ENCODE measurements around the gene ADORA2A. TPM values are rescaled to one million over a fixed set of nuclear protein-coding genes. Genes with fewer than 3 reads are reported as not detected.
"Not testable (repeated sequence)": the region's sequence is repeated elsewhere in the genome, so short reads cannot be mapped to it uniquely, and the experiment has no call there.

Gene ADORA2A
- total RNA-seq, 1 donor from 2014 or later = 10.4 TPM

DNA sequence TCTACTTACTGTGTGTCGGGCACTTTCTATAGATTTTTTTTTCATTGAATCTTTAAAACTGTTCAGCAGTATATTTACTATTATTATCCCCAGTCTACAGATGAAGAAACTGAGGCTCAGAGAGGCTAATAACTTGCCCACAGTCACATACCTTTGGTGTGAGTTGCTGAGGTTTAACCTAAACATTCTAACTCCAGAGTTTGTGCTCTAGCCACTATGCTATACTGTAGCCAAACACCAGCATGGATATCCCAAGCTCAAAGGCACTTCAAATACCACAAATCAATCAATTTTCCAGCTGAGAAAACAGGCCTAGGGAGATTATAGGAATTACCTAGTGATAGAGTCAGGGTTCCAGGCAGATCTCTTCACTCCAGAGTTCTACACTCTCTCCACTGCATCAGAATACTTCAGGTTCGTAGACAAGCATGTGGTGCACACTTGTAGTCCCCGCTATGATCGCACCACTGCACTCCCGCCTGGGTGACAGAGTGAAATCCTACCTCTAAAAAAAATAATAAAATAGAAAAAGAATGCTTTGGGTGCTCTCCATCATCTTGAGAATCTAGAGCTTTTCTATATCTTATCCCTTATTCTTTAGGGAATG is 47.4 kb downstream of the ADORA2A start:
- Histone ChIP-seq H3K4me3 (ENCODE audit: low read length in 3 of 3) (no peak overlapping the region), H3K27me3 (ENCODE audit: control insufficient read depth in 3 of 3, insufficient read depth in 3 of 3, low read length in 3 of 3) (no peaks in the 10 kb centered on the region), H3K27ac (ENCODE audit: low read depth, low read length) (no peak overlapping the region), H3K4me1 (ENCODE audit: control insufficient read depth in 3 of 3, insufficient read depth in 3 of 3, low read length in 3 of 3) (peaks cover 0 to 5% (median 2%) of the 10 kb centered on the region in 3 donors), H3K9me3 (ENCODE audit: control insufficient read depth in 3 of 3, low read length in 3 of 3) (no peaks in the 10 kb centered on the region), H3K36me3 (ENCODE audit: control insufficient read depth in 3 of 3, insufficient read depth in 3 of 3, low read length in 3 of 3) (no peaks in the 10 kb centered on the region), H3K9ac (ENCODE audit: low read depth in 1 of 3, low read length in 3 of 3) (no peak overlapping the region)

DNA sequence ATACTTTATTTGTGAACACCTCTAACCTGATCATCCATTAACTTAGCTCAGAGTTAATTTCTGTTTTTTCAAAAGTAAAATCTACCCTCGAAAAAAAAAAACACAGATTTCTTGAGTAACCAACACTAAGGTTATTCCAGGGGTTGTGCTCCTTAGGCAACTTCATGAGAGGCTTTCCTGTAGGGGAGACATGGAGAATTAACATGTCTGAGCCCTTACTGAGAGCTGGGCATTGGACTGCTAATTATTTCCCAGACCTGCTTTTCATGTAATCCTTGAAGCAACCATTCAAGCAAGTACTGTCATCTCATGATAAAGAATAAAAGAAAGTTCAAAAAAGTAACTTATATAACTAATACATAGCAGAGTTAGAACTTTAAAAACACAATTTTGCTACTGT is 54.2 kb downstream of the ADORA2A start:
- Histone ChIP-seq H3K9me3 (ENCODE audit: control insufficient read depth in 3 of 3, low read length in 3 of 3) (no peaks in the 10 kb centered on the region), H3K27me3 (ENCODE audit: control insufficient read depth in 3 of 3, insufficient read depth in 3 of 3, low read length in 3 of 3) (no peaks in the 10 kb centered on the region), H3K36me3 (ENCODE audit: control insufficient read depth in 3 of 3, insufficient read depth in 3 of 3, low read length in 3 of 3) (no peaks in the 10 kb centered on the region), H3K4me3 (ENCODE audit: low read length in 3 of 3) (no peak overlapping the region), H3K27ac (ENCODE audit: low read depth, low read length) (no peak overlapping the region), H3K4me1 (ENCODE audit: control insufficient read depth in 3 of 3, insufficient read depth in 3 of 3, low read length in 3 of 3) (peaks cover 0 to 5% (median 0%) of the 10 kb centered on the region in 3 donors), H3K9ac (ENCODE audit: low read depth in 1 of 3, low read length in 3 of 3) (no peak overlapping the region)

DNA sequence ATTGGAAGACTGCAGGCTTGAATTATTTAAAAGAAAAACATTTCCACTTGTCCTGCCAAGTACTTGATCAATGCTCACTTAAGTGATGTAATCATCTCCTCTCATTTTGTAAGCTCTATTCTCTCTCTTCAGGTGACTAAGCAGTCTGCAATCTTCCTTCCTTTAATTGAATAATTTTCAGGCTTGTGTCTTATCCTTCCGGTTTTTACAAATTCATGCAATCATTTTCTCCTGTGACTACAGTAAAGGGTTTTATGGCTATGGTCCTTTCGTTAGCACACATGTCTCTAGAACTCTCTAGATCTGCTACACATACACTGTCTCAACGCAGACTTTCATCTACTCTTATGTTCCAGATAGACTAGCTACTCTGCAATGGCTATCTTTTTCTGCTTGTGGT is 55.2 kb downstream of the ADORA2A start:
- Histone ChIP-seq H3K27ac (ENCODE audit: low read depth, low read length) (no peak overlapping the region), H3K27me3 (ENCODE audit: control insufficient read depth in 3 of 3, insufficient read depth in 3 of 3, low read length in 3 of 3) (no peaks in the 10 kb centered on the region), H3K9me3 (ENCODE audit: control insufficient read depth in 3 of 3, low read length in 3 of 3) (no peaks in the 10 kb centered on the region), H3K9ac (ENCODE audit: low read depth in 1 of 3, low read length in 3 of 3) (no peak overlapping the region), H3K4me1 (ENCODE audit: control insufficient read depth in 3 of 3, insufficient read depth in 3 of 3, low read length in 3 of 3) (peaks cover 0 to 5% (median 0%) of the 10 kb centered on the region in 3 donors), H3K36me3 (ENCODE audit: control insufficient read depth in 3 of 3, insufficient read depth in 3 of 3, low read length in 3 of 3) (no peaks in the 10 kb centered on the region), H3K4me3 (ENCODE audit: low read length in 3 of 3) (no peak overlapping the region)

DNA sequence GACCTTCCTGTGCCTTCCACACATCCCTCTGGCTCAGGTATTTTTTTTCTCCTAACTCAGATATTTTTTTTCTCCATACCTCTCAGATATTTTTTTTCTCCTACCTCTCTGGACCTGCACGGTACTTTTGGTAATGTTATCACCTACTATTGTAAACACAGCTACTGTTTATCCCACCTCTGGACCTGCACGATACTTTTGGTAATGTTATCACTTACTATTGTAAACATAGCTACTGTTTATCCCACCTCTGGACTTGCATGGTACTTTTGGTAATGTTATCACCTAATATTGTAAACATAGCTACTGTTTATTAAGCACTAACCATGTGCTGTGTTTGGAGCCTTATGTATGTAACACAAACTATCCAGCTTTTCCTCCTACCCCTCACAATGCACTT is 55.6 kb downstream of the ADORA2A start:
- Histone ChIP-seq H3K36me3 (ENCODE audit: control insufficient read depth in 3 of 3, insufficient read depth in 3 of 3, low read length in 3 of 3) (no peaks in the 10 kb centered on the region), H3K4me3 (ENCODE audit: low read length in 3 of 3) (no peak overlapping the region), H3K4me1 (ENCODE audit: control insufficient read depth in 3 of 3, insufficient read depth in 3 of 3, low read length in 3 of 3) (peaks cover 0 to 5% (median 0%) of the 10 kb centered on the region in 3 donors), H3K27ac (ENCODE audit: low read depth, low read length) (no peak overlapping the region), H3K9me3 (ENCODE audit: control insufficient read depth in 3 of 3, low read length in 3 of 3) (no peaks in the 10 kb centered on the region), H3K9ac (ENCODE audit: low read depth in 1 of 3, low read length in 3 of 3) (no peak overlapping the region), H3K27me3 (ENCODE audit: control insufficient read depth in 3 of 3, insufficient read depth in 3 of 3, low read length in 3 of 3) (no peaks in the 10 kb centered on the region)

DNA sequence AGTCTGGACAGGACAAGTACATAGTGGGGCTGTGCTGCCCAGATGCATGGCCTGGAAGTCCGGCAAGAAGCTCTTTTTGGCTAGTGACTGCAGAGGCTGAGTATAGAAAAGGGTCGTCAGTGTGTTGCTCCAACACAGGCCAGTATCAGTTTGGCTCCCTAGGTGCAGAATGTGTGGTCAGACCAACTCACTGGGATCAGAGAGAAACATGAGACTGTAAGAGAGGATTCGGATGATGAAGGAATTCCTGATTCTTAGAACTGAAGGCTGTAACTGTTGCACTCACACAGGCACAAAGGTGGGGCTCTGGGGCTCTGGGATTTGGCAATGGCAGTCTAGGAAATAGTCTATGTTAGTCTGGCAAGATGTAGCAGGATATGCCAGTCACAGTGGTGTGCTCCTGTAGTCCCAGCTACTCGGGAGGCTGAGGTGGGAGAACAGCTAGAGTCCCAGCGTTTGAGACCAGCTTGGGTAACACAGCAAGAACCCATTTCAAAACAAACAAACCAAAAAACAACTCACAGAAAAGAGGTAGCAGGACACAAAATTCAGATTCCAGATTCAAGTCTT is 56.7 kb downstream of the ADORA2A start:
- no peaks in the 10 kb centered on the region for H3K27me3 ChIP-seq (ENCODE audit: control insufficient read depth in 3 of 3, insufficient read depth in 3 of 3, low read length in 3 of 3)
- no peaks in the 10 kb centered on the region for H3K36me3 ChIP-seq (ENCODE audit: control insufficient read depth in 3 of 3, insufficient read depth in 3 of 3, low read length in 3 of 3)
- no peak overlapping the region for H3K4me3 ChIP-seq (ENCODE audit: low read length in 3 of 3)
- no peak overlapping the region for H3K9ac ChIP-seq (ENCODE audit: low read depth in 1 of 3, low read length in 3 of 3)
- no peaks in the 10 kb centered on the region for H3K9me3 ChIP-seq (ENCODE audit: control insufficient read depth in 3 of 3, low read length in 3 of 3)
- H3K27ac ChIP-seq (ENCODE audit: low read depth, low read length) = no peak overlapping the region
- peaks cover 0 to 5% (median 0%) of the 10 kb centered on the region in 3 donors for H3K4me1 ChIP-seq (ENCODE audit: control insufficient read depth in 3 of 3, insufficient read depth in 3 of 3, low read length in 3 of 3)

DNA sequence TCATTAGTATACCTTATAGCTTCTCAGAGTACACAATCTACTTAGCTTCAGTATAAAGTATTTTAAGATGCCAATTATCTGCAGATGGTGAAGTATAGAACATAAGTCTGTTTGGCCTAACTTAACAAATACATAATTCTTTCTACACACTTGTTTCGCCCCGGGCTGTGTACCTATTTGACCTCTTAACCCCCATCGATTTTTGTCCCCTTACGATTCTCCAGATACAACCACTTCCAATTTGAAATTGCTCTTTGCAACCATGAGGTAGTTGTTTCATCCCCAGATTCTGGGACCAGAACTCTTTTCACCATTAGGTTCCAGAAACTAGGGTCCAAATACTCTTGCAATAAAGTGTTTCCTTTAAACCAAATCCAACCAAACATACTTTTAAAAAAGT is 57.8 kb downstream of the ADORA2A start:
- H3K36me3 ChIP-seq (ENCODE audit: control insufficient read depth in 3 of 3, insufficient read depth in 3 of 3, low read length in 3 of 3) = no peaks in the 10 kb centered on the region
- H3K9me3 ChIP-seq (ENCODE audit: control insufficient read depth in 3 of 3, low read length in 3 of 3) = no peaks in the 10 kb centered on the region
- H3K27me3 ChIP-seq (ENCODE audit: control insufficient read depth in 3 of 3, insufficient read depth in 3 of 3, low read length in 3 of 3) = no peaks in the 10 kb centered on the region
- no peak overlapping the region for H3K27ac ChIP-seq (ENCODE audit: low read depth, low read length)
- H3K9ac ChIP-seq (ENCODE audit: low read depth in 1 of 3, low read length in 3 of 3) = no peak overlapping the region
- peaks cover 0 to 5% (median 0%) of the 10 kb centered on the region in 3 donors for H3K4me1 ChIP-seq (ENCODE audit: control insufficient read depth in 3 of 3, insufficient read depth in 3 of 3, low read length in 3 of 3)
- H3K4me3 ChIP-seq (ENCODE audit: low read length in 3 of 3) = no peak overlapping the region

DNA sequence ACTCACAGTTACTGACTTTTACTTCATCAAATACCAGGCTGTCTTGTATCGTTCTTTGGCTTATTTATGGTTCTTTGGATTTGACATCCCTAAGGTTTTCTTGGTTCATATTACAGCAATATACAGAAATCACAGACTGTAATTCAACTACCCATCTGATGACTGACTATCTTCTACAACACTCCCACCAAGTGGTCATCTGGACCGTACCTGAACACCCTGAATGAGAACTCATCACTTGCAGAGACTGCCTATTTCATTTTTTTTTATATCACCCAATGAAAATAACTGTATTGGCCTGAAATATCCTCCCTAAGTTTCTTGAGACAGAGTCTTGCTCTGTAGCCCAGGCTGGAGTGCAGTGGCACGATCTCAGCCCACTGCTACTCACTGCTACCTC is 58.2 kb downstream of the ADORA2A start:
- H3K27ac ChIP-seq (ENCODE audit: low read depth, low read length) = no peak overlapping the region
- peaks cover 0 to 5% (median 0%) of the 10 kb centered on the region in 3 donors for H3K4me1 ChIP-seq (ENCODE audit: control insufficient read depth in 3 of 3, insufficient read depth in 3 of 3, low read length in 3 of 3)
- no peak overlapping the region for H3K4me3 ChIP-seq (ENCODE audit: low read length in 3 of 3)
- H3K9ac ChIP-seq (ENCODE audit: low read depth in 1 of 3, low read length in 3 of 3) = no peak overlapping the region
- H3K27me3 ChIP-seq (ENCODE audit: control insufficient read depth in 3 of 3, insufficient read depth in 3 of 3, low read length in 3 of 3) = no peaks in the 10 kb centered on the region
- no peaks in the 10 kb centered on the region for H3K9me3 ChIP-seq (ENCODE audit: control insufficient read depth in 3 of 3, low read length in 3 of 3)
- no peaks in the 10 kb centered on the region for H3K36me3 ChIP-seq (ENCODE audit: control insufficient read depth in 3 of 3, insufficient read depth in 3 of 3, low read length in 3 of 3)

DNA sequence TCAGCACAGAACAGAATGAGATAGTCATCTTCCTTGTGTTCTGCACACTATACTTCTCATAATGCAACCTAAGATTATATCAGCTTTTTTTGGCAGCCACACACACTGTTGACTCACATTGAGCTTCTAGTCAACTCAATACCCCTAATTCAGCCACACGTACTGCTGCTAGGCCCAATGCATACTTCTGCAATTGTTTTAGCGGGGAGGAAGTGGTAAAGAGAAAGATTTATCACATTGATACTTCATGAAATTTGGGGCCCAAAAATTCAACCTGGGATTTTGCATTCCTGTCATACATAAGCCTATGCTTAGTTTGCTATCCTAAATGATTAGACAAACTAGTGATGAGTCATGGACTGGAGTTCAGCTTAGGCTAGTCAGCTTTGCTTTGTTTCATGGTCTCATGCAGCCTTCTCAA is 59.1 kb downstream of the ADORA2A start:
- Histone ChIP-seq H3K27ac (ENCODE audit: low read depth, low read length) (no peak overlapping the region), H3K9ac (ENCODE audit: low read depth in 1 of 3, low read length in 3 of 3) (no peak overlapping the region), H3K4me3 (ENCODE audit: low read length in 3 of 3) (no peak overlapping the region), H3K27me3 (ENCODE audit: control insufficient read depth in 3 of 3, insufficient read depth in 3 of 3, low read length in 3 of 3) (no peaks in the 10 kb centered on the region), H3K9me3 (ENCODE audit: control insufficient read depth in 3 of 3, low read length in 3 of 3) (no peaks in the 10 kb centered on the region), H3K4me1 (ENCODE audit: control insufficient read depth in 3 of 3, insufficient read depth in 3 of 3, low read length in 3 of 3) (peaks cover 0 to 5% (median 0%) of the 10 kb centered on the region in 3 donors), H3K36me3 (ENCODE audit: control insufficient read depth in 3 of 3, insufficient read depth in 3 of 3, low read length in 3 of 3) (no peaks in the 10 kb centered on the region)

DNA sequence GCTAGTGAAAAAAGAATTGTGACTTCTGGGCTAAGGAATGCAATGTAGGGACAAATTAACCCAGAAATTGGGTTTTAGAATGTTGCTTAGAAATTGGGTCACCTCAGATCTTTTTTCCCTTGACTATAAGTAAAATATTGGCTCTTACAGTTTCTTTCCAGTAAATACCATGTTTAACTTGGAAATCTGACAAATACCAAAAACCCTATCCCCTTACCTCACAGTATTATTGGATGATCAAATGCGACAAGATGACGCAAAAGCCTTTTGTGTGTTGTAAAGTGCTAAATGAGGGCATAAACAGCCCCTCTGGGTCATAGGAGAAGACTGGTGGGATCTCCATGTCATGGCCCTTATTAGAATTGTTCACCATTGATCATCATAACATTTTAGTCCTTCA is 61.6 kb downstream of the ADORA2A start:
- H3K9ac ChIP-seq (ENCODE audit: low read depth in 1 of 3, low read length in 3 of 3) = no peak overlapping the region
- no peaks in the 10 kb centered on the region for H3K4me1 ChIP-seq (ENCODE audit: control insufficient read depth in 3 of 3, insufficient read depth in 3 of 3, low read length in 3 of 3)
- H3K9me3 ChIP-seq (ENCODE audit: control insufficient read depth in 3 of 3, low read length in 3 of 3) = no peaks in the 10 kb centered on the region
- peaks cover under 1 to 5% (median 4%) of the 10 kb centered on the region in 3 donors for H3K27me3 ChIP-seq (ENCODE audit: control insufficient read depth in 3 of 3, insufficient read depth in 3 of 3, low read length in 3 of 3)
- H3K36me3 ChIP-seq (ENCODE audit: control insufficient read depth in 3 of 3, insufficient read depth in 3 of 3, low read length in 3 of 3) = no peaks in the 10 kb centered on the region
- no peak overlapping the region for H3K4me3 ChIP-seq (ENCODE audit: low read length in 3 of 3)
- H3K27ac ChIP-seq (ENCODE audit: low read depth, low read length) = no peak overlapping the region

DNA sequence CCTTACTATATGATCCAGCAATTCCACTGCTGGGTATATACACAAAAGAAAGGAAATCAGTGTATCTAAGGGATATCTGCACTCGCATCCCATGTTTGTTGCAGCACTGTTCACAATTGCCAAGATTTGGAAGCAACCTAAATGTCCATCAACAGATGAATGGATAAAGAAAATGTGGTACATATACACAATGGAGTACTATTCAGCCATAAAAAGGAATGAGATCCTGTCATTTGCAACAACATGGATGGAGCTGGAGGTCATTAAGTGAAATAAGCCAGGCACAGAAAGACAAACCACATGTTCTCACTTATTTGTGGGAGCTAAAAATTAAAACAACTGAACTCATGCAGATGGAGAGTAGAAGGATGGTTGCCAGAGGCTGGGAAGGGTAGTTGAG is 62.0 kb downstream of the ADORA2A start:
- H3K36me3 ChIP-seq (ENCODE audit: control insufficient read depth in 3 of 3, insufficient read depth in 3 of 3, low read length in 3 of 3); H3K4me3 ChIP-seq (ENCODE audit: low read length in 3 of 3); H3K9me3 ChIP-seq (ENCODE audit: control insufficient read depth in 3 of 3, low read length in 3 of 3); H3K27me3 ChIP-seq (ENCODE audit: control insufficient read depth in 3 of 3, insufficient read depth in 3 of 3, low read length in 3 of 3); H3K27ac ChIP-seq (ENCODE audit: low read depth, low read length); H3K4me1 ChIP-seq (ENCODE audit: control insufficient read depth in 3 of 3, insufficient read depth in 3 of 3, low read length in 3 of 3); H3K9ac ChIP-seq (ENCODE audit: low read depth in 1 of 3, low read length in 3 of 3): not testable (repeated sequence)
